OCI-M1 (cell line): ENCODE measurements around the gene SEMA4D.

Experiments
- DNase-seq: peaks from one replicate; lab custom pipeline; 2025; lab: John Stamatoyannopoulos, UW

The SEMA4D gene

DNA sequence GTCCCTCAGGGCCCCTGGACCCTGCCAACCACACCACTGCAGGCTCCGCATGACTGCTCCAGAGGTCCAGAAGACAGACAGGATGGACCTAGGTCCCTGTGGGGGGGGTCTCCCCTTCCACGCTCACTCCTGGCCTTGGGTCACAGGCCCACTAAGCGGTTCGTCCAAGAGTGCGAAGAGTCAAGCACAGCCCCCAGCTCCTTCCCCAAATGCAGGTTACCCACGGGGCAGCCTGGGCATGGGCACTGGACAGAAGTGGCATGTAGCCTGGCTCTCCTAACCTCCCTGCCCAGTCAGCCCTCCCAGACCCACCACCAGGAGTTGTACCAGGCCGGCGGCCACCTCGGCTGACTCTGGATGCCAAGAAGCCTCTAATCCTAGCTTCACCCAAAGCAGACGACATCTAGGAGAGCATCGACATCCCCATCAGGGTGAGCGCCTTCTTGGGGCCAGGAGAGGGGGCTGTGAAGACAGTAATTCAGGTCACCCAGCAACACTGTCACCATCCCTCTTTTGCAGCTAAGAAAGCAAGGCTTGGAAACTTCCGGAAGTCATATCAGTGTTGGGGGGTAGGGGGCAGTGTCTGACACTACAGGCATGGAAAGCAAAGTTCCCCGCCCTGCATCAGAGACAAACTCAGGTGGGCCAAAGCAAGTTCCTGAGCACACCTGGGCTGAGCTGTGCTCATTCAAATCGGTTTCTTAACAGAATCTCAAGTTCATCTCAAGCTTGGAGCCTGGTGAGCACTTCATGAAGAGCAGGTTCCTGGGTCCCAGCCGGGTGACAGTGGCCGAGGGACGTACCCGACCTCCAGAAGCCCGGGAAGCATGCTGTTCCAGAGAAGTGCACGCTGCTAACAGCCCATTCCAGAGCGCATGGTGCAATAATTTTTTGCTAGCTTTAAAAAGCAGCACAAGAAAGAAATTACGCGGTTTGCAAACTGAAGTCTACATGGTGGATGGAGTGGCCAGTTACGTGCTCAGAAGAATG lies 68.7 kb downstream of the SEMA4D start:
- peak; percentile 49 for DNase-seq

- no peak for DNase-seq
Measured at GRCh38 chr9:89428222-89428761, 69.6 kb downstream of the SEMA4D start.

- no peak for DNase-seq
Measured at GRCh38 chr9:89427621-89428221, 70.2 kb downstream of the SEMA4D start.

DNA sequence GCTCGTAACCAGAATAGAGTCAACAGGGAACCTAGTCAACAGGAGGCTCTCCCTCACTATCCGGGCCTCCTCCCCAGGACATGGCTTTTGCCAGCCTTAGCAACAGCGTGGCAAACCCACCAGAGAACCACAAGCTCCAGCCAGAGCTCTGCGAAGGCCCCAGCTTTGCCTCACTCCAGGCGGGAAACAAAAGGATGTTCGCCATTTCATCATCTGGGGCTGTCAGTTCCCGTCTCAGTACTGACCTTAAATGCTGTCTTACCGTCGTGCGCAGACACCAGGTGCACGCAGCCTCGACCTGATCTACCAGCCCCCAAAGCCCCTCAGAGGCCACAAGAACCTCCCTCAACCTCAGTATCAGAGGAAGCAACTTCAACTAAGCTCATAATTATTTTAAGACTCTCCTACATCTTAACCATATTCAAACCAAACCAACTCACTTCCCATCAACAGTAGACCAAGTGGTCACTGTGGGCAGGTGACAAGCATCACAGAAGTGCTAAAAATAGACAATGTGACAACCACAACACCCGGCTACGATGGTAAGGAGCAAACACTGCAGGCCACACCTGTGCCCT lies 71.4 kb downstream of the SEMA4D start:
- no peak for DNase-seq

DNA sequence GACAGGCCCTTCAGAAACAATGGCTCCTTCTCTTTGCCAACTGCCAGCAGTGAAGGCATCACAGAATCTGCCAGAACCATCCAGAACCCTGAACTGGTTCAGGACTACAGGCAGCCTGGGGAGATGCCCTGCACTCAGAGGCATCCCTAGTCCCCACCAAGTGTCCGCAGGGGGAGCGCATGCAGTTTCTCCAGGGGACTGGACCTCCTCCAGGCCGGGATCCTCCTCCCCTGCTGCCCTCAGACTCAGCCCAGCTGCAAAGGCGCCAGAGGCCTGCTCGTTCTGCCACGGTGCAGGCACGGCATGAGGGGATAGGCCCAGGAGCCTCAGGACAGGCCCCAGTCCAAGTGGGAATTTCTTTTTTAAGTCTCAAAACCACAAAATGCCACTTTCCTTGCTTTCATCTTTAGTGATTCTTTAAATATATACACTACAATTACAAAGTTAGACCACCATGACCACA lies 72.0 kb downstream of the SEMA4D start:
- DNase-seq, result no peak

DNA sequence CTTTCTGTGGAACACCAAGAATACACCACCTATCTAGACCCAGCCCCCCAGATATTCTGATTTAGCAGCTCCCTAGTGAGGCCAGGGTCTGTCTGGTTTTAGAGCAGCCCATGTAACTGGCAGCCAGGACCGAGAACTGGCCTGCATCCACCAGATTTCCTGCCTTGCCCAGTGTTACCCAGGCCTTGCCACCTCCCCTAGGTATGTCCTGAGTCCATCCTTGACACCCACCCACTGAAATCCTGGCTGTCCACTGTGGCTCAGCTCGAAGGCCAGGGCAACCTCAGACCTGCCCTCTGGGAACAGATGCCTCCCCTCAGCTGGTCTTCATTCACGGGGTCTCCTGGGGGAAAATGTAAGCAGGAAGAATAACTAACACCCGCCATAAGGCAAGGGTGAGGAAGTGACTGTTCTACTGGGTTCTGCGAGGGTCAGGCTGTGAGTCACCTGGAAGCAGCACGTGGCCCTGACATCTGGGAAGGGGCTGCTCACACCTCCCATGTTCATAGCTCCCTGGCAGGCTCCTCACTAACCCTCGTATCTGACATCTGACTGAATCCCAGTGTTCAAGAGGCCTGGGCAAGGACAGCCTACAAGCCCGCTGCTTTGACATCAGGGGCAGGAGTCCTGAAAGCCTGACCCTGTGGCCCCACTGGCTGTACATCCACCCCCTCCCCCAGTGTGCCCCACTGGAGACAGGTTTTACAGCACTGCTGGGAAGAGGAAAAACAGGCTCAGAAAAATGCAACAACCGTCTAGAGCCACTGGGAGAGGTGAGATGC lies 72.7 kb downstream of the SEMA4D start:
- DNase-seq, result no peak

DNA sequence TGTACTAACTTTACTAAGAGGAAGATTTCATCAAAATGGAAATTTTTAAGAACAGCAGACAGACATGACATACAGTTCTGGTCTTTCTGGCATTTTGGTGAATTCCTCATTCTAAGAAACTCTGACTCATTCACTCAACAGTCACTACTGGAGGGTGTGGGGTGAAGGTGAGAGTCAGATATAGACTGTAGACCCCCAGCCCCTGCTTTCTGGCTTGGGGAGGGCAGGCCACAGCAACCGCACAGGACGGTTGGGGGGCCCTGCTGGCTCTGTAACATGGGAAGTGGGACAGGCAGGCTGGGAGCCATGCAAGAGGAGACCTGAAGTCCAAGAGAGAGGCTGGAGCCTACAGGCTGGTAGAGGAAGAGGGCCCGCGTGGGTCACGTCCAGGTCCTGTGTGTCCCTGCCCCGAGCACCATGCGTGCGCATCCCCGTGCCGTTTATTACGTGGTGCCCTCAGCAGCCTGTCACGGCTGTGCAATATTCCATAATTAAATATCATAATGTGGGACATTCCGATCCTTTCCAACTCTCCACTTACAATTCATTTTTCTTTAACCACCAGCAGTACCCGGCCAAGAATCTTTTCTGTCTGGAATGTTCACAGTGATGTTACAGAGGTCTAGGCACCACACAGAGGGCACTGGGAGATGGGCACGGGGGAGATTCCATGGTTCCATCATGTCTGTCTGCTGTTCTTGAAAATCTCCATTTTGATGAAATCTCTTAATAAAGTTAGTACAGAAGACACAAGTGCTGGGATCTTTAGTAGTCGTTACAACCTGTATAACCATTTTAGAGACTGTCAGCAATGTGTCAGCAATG lies 75.5 kb downstream of the SEMA4D start:
- peak; percentile 86 for DNase-seq

- peak; percentile 51 for DNase-seq
Measured at GRCh38 chr9:89421595-89421994, 76.3 kb downstream of the SEMA4D start.

DNA sequence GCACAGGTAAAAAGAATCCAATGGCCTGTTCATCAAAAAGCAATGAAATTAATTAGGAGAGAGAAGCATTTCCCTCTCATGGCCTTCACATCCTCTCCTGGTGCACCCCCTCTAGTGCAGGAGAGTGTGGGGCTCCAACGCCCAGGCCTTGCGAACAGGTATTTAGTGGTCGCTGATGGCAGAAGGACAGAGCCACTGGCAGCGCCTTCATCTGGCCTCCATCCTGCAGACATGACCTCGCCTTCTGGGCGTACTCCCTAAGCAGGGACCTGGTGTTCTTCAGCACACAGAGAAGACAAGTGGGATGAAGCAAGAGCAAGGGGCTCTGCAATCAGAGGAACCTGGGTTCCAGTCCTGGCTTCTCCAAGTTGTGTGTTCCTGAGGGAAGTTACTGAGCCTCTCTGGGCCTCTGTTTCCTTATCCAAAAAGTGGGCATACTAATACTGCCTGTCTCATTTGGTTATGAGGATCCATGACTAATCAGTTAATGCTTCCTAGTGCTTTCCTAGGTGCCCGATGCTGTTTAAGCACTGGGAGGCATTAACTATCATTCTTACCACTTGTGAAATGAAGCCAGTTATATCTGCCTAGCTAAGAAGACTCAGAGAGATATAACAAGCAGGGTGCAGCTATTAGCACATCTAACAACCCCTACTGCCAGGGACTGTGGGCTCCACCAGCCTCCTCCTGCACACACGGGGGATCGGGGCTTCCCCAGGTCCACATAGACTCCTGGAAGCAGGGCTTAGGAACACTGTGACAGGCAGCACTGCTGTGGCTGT lies 77.3 kb downstream of the SEMA4D start:
- no peak for DNase-seq

DNA sequence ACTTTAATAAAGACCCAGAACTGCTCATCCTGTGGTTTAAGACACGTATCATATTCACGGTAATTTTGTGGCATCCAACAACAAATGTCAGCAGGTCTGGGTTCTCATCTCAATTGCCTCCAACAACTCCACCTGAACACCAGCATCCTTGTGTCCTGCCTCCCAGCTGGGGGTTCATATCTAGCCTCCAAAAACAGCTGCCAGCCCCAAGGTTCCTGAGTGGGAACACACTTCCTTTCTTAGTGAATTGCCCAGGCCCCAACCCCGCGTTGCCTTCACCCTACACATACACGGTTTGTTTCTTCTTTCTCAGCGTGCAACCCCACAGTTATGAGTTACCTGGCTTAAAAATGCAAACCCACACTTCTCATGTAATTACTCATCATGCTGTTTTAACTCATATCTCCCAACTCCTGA lies 77.9 kb downstream of the SEMA4D start:
- DNase-seq, result no peak

DNA sequence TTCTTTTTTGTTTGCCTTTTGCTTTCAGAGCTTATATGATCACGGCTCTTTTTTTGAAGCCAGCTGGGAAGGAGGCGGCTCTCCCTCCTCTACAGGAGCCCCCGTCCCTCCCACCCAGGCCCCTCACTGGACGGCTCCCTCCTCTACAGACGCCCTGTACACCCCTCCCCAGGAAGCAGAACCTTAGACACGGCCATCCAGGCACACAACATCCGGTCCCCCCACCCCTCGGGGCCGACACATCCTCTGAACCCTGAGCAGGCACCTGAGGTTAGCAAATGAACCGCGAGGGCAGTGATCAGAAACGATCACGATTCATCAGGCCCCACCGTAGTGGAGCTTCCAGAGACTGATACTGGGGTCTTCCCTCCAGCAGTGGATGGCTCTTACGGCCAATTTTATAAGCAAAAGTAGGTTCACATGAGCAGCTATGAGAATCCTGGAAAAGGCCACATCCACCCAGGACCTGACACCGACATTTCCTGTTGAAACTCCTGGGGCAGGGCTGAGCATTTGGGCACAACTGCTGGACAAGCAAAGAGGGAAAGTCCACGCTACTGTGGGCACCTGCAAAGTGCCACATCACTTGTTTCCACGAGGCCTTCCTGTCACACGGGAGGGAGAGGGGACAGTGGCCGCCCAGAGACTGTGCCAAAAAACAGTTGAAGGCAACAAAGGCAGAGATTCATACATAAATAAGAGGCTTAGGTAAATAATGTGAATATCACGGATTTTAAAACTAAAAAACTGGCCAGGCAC lies 78.9 kb downstream of the SEMA4D start:
- DNase-seq, result no peak

GRCh38 chr9:89418474-89418845 lies 79.5 kb downstream of the SEMA4D start:
- DNase-seq, result no peak

GRCh38 chr9:89417832-89418473 lies 80.0 kb downstream of the SEMA4D start:
- no peak for DNase-seq

- DNase-seq, result no peak
Measured at GRCh38 chr9:89414670-89415324, 83.1 kb downstream of the SEMA4D start.

DNA sequence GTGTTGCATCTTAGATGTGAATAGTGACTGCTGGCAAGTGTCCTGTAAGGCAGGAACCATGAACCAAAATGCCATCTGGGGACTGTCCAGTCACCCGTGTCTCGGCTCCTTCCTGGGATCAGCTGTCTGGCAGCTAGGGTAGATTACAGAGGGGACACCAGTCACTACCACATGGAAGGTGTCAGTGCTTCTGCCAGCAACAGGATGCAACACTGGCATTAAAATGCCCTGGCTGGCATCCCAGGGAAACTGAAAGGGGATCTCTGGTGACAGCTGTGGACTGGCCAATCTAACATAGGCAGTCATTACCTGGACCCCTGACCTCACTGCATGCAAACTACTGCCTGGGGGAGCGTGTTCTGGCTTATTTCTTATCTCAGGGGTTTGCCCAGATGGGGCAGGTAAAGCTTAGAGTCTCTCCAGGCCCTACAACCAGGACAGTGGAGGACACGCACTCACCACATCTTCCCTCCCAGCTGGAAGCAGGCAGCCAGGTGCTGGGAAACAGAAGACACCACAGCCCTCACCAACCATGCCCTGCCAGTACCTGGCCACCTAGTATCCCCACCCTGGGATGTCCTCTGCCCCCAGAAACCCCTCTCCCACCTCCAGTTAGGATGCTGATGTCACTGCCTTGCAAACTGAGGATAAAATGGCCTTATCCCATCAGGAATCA lies 83.8 kb downstream of the SEMA4D start:
- DNase-seq, result no peak

DNA sequence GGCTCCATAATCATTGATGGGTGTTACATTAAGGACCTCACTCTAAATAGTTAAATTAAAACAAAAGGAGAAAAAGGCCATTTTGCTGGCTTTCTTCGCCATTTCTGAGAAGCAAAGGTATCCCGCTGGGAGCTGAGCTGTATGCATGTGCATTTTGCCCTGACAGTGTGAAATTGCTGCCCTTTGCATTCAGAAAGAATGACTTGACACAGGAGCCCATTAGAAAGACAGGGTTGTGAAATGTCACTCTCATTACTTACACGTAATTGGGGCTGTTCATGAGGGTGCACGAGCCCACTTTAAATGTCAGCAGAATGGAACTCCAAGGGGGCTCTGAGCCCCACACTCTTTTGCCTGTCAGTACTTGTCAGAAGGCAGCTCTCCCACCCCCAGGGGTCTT lies 85.0 kb downstream of the SEMA4D start:
- no peak for DNase-seq

DNA sequence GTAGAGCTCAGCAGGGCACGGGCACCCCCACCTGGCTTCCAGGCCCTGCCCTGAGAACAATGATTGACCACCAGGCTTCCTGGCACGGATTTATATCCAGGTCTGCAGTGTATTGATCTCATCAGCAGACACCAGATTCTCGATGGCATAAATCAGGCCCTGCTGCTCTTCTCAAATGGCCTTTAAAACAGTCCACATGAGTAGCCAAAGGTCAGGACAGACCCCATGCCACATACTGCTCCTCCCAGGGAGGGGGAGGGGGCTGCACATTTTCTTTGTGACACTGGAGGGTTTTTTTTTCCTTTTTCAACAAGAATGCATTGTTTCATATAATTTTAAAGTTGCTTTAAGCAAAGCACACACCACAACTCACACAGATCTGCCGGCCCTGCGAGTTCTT lies 85.4 kb downstream of the SEMA4D start:
- no peak for DNase-seq

GRCh38 chr9:89411759-89412158 lies 86.2 kb downstream of the SEMA4D start:
- no peak for DNase-seq
